ENCODE data around the gene FAM221A.

DNA sequence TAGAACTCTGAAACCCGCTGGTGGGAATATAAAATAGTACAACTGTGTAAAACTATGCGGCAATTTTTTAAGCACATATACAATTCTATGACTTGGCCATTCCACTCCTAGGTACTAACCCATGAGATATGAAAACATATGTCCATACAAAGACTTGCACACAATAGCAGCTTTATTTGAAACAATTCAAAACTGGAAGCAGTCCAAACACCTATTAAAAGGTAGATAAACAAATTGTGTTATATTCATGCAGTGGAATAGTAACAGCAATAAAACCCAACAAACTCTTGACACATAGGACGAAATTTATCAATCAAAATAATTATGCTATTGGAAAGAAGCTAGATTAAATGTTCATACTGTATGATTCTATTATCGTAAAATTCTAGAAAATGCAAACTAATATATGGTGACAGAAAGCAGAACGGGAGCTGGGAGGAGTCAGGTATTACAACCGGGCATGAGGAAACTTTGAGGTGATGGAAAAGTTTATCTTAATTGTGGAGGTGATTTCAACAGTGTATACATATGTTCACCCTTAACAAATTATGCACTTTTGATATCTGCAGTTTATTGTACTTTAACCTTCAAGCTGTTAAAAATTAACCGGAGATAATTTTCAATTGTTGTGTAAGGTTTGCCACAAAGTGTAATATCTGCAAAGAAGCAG, 29.2 kb downstream of the FAM221A start:
- TF ChIP-seq, protein P1, sequence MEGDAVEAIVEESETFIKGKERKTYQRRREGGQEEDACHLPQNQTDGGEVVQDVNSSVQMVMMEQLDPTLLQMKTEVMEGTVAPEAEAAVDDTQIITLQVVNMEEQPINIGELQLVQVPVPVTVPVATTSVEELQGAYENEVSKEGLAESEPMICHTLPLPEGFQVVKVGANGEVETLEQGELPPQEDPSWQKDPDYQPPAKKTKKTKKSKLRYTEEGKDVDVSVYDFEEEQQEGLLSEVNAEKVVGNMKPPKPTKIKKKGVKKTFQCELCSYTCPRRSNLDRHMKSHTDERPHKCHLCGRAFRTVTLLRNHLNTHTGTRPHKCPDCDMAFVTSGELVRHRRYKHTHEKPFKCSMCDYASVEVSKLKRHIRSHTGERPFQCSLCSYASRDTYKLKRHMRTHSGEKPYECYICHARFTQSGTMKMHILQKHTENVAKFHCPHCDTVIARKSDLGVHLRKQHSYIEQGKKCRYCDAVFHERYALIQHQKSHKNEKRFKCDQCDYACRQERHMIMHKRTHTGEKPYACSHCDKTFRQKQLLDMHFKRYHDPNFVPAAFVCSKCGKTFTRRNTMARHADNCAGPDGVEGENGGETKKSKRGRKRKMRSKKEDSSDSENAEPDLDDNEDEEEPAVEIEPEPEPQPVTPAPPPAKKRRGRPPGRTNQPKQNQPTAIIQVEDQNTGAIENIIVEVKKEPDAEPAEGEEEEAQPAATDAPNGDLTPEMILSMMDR (IDR thresholded peaks at IDR 0.05): no peak
- TF ChIP-seq POLR2AphosphoS5 (IDR thresholded peaks at IDR 0.05; ENCODE audit: insufficient read depth in 1 of 2, low read depth in 1 of 2) (no peak), POLR2A (IDR thresholded peaks at IDR 0.05) (no peak)

All from vagina (tissue), 2 donors.